H9 (cell line): ENCODE measurements around the gene LMO4. TPM values are rescaled to one million over a fixed set of nuclear protein-coding genes. Genes with fewer than 3 reads are reported as not detected.

Experiments used
- DNase-seq: peaks from one replicate; pipeline ENCODE4 v3.0.0-alpha.2; 2017
- H2AFZ ChIP-seq: one replicate; pipeline ENCODE4 v1.6.1; 2013; ENCODE audit warnings: mild to moderate bottlenecking, low read length, control low read depth, moderate library complexity
- H2AK5ac ChIP-seq: 2 replicates; pipeline ENCODE4 v1.6.1; 2013; ENCODE audit warnings: low read length, control low read depth, mixed read lengths; ENCODE audit not compliant: insufficient read length
- H2BK120ac ChIP-seq: one replicate; pipeline ENCODE4 v1.6.1; 2013; ENCODE audit warnings: low read depth, mild to moderate bottlenecking, low read length, control low read depth, inconsistent platforms; ENCODE audit not compliant: poor library complexity, severe bottlenecking
- H2BK12ac ChIP-seq: 2 replicates; pipeline ENCODE4 v1.6.1; 2013; ENCODE audit warnings: low read length, control low read depth, mixed read lengths, low read depth; ENCODE audit not compliant: insufficient read length
- H2BK15ac ChIP-seq: 2 replicates; pipeline ENCODE4 v1.6.1; 2013; ENCODE audit warnings: low read depth, low read length, control low read depth
- H2BK20ac ChIP-seq: one replicate; pipeline ENCODE4 v1.6.1; 2013; ENCODE audit warnings: low read depth, mild to moderate bottlenecking, low read length, control low read depth, inconsistent platforms; ENCODE audit not compliant: poor library complexity, severe bottlenecking
- H2BK5ac ChIP-seq: 2 replicates; pipeline ENCODE4 v1.6.1; 2013; ENCODE audit warnings: low read length, control low read depth, mixed read lengths; ENCODE audit not compliant: insufficient read length
- H3K14ac ChIP-seq: 2 replicates; pipeline ENCODE4 v1.6.1; 2013; ENCODE audit warnings: low read length, control low read depth; ENCODE audit not compliant: insufficient read depth
- H3K18ac ChIP-seq: 2 replicates; pipeline ENCODE4 v1.6.1; 2013; ENCODE audit warnings: low read depth, mild to moderate bottlenecking, mixed read lengths, low read length, control low read depth; ENCODE audit not compliant: insufficient read length
- H3K23ac ChIP-seq: 2 replicates; pipeline ENCODE4 v1.6.1; 2013; ENCODE audit warnings: low read length, control low read depth, mixed read lengths, low read depth; ENCODE audit not compliant: insufficient read length
- H3K23me2 ChIP-seq: 2 replicates; pipeline ENCODE4 v1.6.1; 2013; ENCODE audit warnings: low read depth, mild to moderate bottlenecking, mixed read lengths, low read length, control low read depth; ENCODE audit not compliant: insufficient read length, poor library complexity, severe bottlenecking
- H3K27ac ChIP-seq: 2 replicates; pipeline ENCODE4 v1.5.1; 2013; ENCODE audit warnings: low read length, control low read depth, mixed read lengths, low read depth; ENCODE audit not compliant: insufficient read length
- H3K27me3 ChIP-seq: 2 replicates; pipeline ENCODE4 v1.6.1; 2013; ENCODE audit warnings: low read length, control low read depth, inconsistent platforms; ENCODE audit not compliant: insufficient read depth
- H3K4ac ChIP-seq: 2 replicates; pipeline ENCODE4 v1.6.1; 2013; ENCODE audit warnings: low read depth, mild to moderate bottlenecking, control low read depth, inconsistent platforms, low read length, moderate library complexity
- H3K4me1 ChIP-seq: 2 replicates; pipeline ENCODE4 v1.6.1; 2013; ENCODE audit warnings: low read length, control low read depth, inconsistent platforms; ENCODE audit not compliant: insufficient read depth
- H3K4me2 ChIP-seq: 2 replicates; pipeline ENCODE4 v1.6.1; 2013; ENCODE audit warnings: low read length, control low read depth, mixed read lengths; ENCODE audit not compliant: insufficient read length, insufficient read depth
- H3K56ac ChIP-seq: 2 replicates; pipeline ENCODE4 v1.6.1; 2013; ENCODE audit warnings: low read depth, mild to moderate bottlenecking, mixed read lengths, low read length, control low read depth; ENCODE audit not compliant: insufficient read length
- H3K79me1 ChIP-seq: 2 replicates; pipeline ENCODE4 v1.6.1; 2013; ENCODE audit warnings: low read depth, mild to moderate bottlenecking, moderate library complexity, low read length, control low read depth, inconsistent platforms; ENCODE audit not compliant: insufficient read depth, poor library complexity, severe bottlenecking
- H3K79me2 ChIP-seq: 2 replicates; pipeline ENCODE4 v1.6.1; 2013; ENCODE audit warnings: low read length, control low read depth, inconsistent platforms; ENCODE audit not compliant: insufficient read depth
- H3K9ac ChIP-seq: 2 replicates; pipeline ENCODE4 v1.6.1; 2013; ENCODE audit warnings: low read length, control low read depth, mixed read lengths; ENCODE audit not compliant: insufficient read length; ENCODE audit errors: extremely low read depth
- H3K9me3 ChIP-seq: one replicate; pipeline ENCODE4 v1.6.1; 2013; ENCODE audit warnings: low read depth, low read length, inconsistent platforms; ENCODE audit not compliant: control insufficient read depth
- H3T11ph ChIP-seq: one replicate; pipeline ENCODE4 v1.6.1; 2013; ENCODE audit warnings: mild to moderate bottlenecking, low read length, control low read depth, inconsistent platforms
- H4K20me1 ChIP-seq: one replicate; pipeline ENCODE4 v1.6.1; 2013; ENCODE audit not compliant: control insufficient read depth, insufficient read length, insufficient read depth
- H4K5ac ChIP-seq: 2 replicates; pipeline ENCODE4 v1.6.1; 2013; ENCODE audit warnings: low read depth, mild to moderate bottlenecking, mixed read lengths, low read length, control low read depth; ENCODE audit not compliant: insufficient read length
- H4K8ac ChIP-seq: replicated peaks from 2 replicates; pipeline ENCODE4 v1.6.1; 2013; ENCODE audit warnings: low read length, control low read depth, mixed read lengths, low read depth; ENCODE audit not compliant: insufficient read length
- H4K91ac ChIP-seq: 2 replicates; pipeline ENCODE4 v1.6.1; 2013; ENCODE audit warnings: low read depth, mild to moderate bottlenecking, moderate library complexity, mixed read lengths, low read length, control low read depth; ENCODE audit not compliant: insufficient read length
- H3K27ac Mint-ChIP-seq, 3 experiments: 2 replicates in 2 of 3; 3 replicates in 1 of 3; pipeline ENCODE4 v1.8.0; 2020 to 2021; ENCODE audit warnings: mixed read lengths in 3 of 3, mild to moderate bottlenecking in 1 of 3, moderate library complexity in 1 of 3
- H3K27me3 Mint-ChIP-seq: 2 replicates; pipeline ENCODE4 v1.8.0; 2021; ENCODE audit warnings: low read depth, mild to moderate bottlenecking, moderate library complexity, mixed read lengths
- H3K36me3 Mint-ChIP-seq, 3 experiments: 2 replicates in 2 of 3; 3 replicates in 1 of 3; pipeline ENCODE4 v1.8.0; 2020 to 2021; ENCODE audit warnings: low read depth in 3 of 3, mixed read lengths in 3 of 3; ENCODE audit not compliant: insufficient read depth in 1 of 3
- H3K4me1 Mint-ChIP-seq, 2 experiments: 2 replicates each; pipeline ENCODE4 v1.8.0; 2020; ENCODE audit warnings: mixed read lengths in 2 of 2
- H3K4me3 Mint-ChIP-seq, 2 experiments: 2 replicates in 1 of 2; 3 replicates in 1 of 2; pipeline ENCODE4 v1.8.0; 2020 to 2021; ENCODE audit warnings: mild to moderate bottlenecking in 2 of 2, mixed read lengths in 2 of 2, moderate library complexity in 1 of 2
- H3K9me3 Mint-ChIP-seq, 2 experiments: 2 replicates in 1 of 2; 3 replicates in 1 of 2; pipeline ENCODE4 v1.8.0; 2020; ENCODE audit warnings: mild to moderate bottlenecking in 2 of 2, mixed read lengths in 2 of 2, moderate library complexity in 1 of 2
- WGBS: extraction: QIAGEN DNeasy Blood & Tissue Kit; methylation state at CpG from one replicate; pipeline ENCODE4 v1.1.7; 2013; ENCODE audit warnings: missing lambda C conversion rate, low lambda C conversion rate, mixed read lengths; ENCODE audit not compliant: insufficient read length; ENCODE audit errors: extremely low coverage; 5-methylcytosine and 5-hydroxymethylcytosine counted together
- total RNA-seq: library from RNA; stranded (reverse); gene quantifications from 2 replicates; pipeline ENCODE4 v1.2.1, GENCODE V29; 2021
- TF ChIP-seq, protein P1 (sequence below): fragments of 200-600 bp; sonication (generic); conservative IDR thresholded peaks from 3 replicates; pipeline ENCODE4 v1.8.0; 2021; ENCODE audit warnings: antibody characterized with exemption, mild to moderate bottlenecking

Gene LMO4
- total RNA-seq, 1 experiment from 2014 or later = 64.9 TPM

DNA sequence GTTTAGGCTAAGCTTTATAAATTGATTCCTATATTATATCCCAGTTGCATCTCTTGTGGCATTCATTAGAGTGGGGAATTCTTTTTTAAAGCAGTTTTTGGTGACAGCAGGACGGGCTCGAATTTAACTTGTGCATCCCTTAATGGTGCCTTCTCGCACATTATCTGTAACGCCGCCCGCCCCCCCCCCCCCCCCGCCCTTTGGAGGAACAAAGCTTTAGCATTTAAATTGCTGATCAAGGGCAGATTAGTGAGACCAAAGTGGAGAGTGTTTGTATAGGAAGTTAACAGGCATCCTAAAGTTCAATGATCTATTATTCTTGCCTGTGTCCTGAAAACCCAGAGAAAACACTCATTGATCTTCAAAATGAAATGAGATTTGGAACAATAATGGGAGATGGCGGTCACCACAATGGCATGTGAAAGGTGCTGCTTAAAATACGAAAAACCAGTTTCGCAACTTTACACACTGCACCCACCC is 2.2 kb downstream of the LMO4 start:
- H3K4me1 Mint-ChIP-seq = peaks cover 43% of the 10 kb centered on the region in 2 experiments
- TF ChIP-seq, protein P1, sequence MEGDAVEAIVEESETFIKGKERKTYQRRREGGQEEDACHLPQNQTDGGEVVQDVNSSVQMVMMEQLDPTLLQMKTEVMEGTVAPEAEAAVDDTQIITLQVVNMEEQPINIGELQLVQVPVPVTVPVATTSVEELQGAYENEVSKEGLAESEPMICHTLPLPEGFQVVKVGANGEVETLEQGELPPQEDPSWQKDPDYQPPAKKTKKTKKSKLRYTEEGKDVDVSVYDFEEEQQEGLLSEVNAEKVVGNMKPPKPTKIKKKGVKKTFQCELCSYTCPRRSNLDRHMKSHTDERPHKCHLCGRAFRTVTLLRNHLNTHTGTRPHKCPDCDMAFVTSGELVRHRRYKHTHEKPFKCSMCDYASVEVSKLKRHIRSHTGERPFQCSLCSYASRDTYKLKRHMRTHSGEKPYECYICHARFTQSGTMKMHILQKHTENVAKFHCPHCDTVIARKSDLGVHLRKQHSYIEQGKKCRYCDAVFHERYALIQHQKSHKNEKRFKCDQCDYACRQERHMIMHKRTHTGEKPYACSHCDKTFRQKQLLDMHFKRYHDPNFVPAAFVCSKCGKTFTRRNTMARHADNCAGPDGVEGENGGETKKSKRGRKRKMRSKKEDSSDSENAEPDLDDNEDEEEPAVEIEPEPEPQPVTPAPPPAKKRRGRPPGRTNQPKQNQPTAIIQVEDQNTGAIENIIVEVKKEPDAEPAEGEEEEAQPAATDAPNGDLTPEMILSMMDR = no peak
- peak overlapping the region; percentile 73 for H3K9ac ChIP-seq
- H3K4ac ChIP-seq = no peak overlapping the region
- H3K4me2 ChIP-seq = peak overlapping the region; percentile 87
- H3K23ac ChIP-seq = no peak overlapping the region
- peaks cover 3% of the 10 kb centered on the region for H3K27me3 Mint-ChIP-seq
- peaks cover 16% of the 10 kb centered on the region; the same call in 1 of the 2 replicates for H3K79me2 ChIP-seq
- peaks cover 10% of the 10 kb centered on the region; the same call in 1 of the 2 replicates for H3K4me1 ChIP-seq
- H3K27ac ChIP-seq = peak overlapping the region; percentile 60
- H3K27me3 ChIP-seq = no peaks in the 10 kb centered on the region
- peak; percentile 38 for DNase-seq
- H3K9me3 ChIP-seq = no peaks in the 10 kb centered on the region
- H4K91ac ChIP-seq = no peak overlapping the region
- peaks cover 20% of the 10 kb centered on the region for H3K23me2 ChIP-seq
- H3K14ac ChIP-seq = no peak overlapping the region
- H3K36me3 Mint-ChIP-seq = peaks cover 20 to 25% (median 24%) of the 10 kb centered on the region in 3 experiments
- peak overlapping the region; percentile 96 to 98 (median 98); a peak in 6 of 7 replicates for H3K27ac Mint-ChIP-seq
- H2BK120ac ChIP-seq = no peak overlapping the region
- no peak overlapping the region for H2AK5ac ChIP-seq
- H3K18ac ChIP-seq = no peak overlapping the region
- H2BK20ac ChIP-seq = no peak overlapping the region
- peaks cover 2% of the 10 kb centered on the region for H4K20me1 ChIP-seq
- H3K56ac ChIP-seq = no peak overlapping the region
- no peaks in the 10 kb centered on the region; a peak in 1 of 5 replicates for H3K9me3 Mint-ChIP-seq
- no peak overlapping the region for H3T11ph ChIP-seq
- WGBS = no CpG with 5 or more reads among the region's 10 CpGs
- peak overlapping the region; percentile 82 to 91 for H3K4me3 Mint-ChIP-seq
- no peak overlapping the region for H2BK5ac ChIP-seq
- H2BK12ac ChIP-seq = no peak overlapping the region
- no peak overlapping the region for H4K5ac ChIP-seq
- no peak overlapping the region for H2AFZ ChIP-seq
- no peak overlapping the region for H2BK15ac ChIP-seq
- no peaks in the 10 kb centered on the region for H3K79me1 ChIP-seq
- no peak overlapping the region for H4K8ac ChIP-seq
